Gastroesophageal sphincter (tissue), 4 donors: ENCODE measurements around the gene TEDDM1. TPM values are rescaled to one million over a fixed set of nuclear protein-coding genes. Genes with fewer than 3 reads are reported as not detected.

Source experiments
- ATAC-seq: fragments of 150-250 bp; one replicate; pipeline ENCODE4 v1.9.1; 2016; ENCODE audit warnings: mild to moderate bottlenecking, moderate library complexity
- H3K27ac ChIP-seq, 4 donors: fragments of 200-600 bp; sonication (generic) in 3 of 4; 1 replicate in 3 of 4; 2 replicates in 1 of 4; pipeline ENCODE4 v1.5.1; 2016 to 2019
- H3K27me3 ChIP-seq: fragments of 200-600 bp; sonication (generic); one replicate; pipeline ENCODE4 v1.5.1; 2019
- H3K36me3 ChIP-seq, 2 donors: fragments of 200-600 bp; sonication (generic); one replicate each; pipeline ENCODE4 v1.5.1; 2019; ENCODE audit warnings: control low read depth in 1 of 2
- H3K4me1 ChIP-seq, 3 donors: fragments of 200-600 bp; sonication (generic); 1 replicate in 2 of 3; 2 replicates in 1 of 3; pipeline ENCODE4 v1.5.1; 2016 to 2019; ENCODE audit warnings: control low read depth in 2 of 3
- H3K4me3 ChIP-seq, 2 donors: fragments of 200-600 bp; sonication (generic); one replicate each; pipeline ENCODE4 v1.5.1; 2019; ENCODE audit warnings: mild to moderate bottlenecking in 1 of 2, moderate library complexity in 1 of 2
- H3K9me3 ChIP-seq, 3 donors: fragments of 200-600 bp; sonication (generic); one replicate each; pipeline ENCODE4 v1.5.1; 2017 to 2019; ENCODE audit warnings: control low read depth in 2 of 3
- CTCF ChIP-seq, 4 experiments: fragments of 200-600 bp in 2 of 4; fragments of 450-650 bp in 2 of 4; sonication (generic) in 1 of 4; IDR thresholded peaks; one replicate each; pipeline ENCODE4 v1.5.1; 2017 to 2019; ENCODE audit warnings: antibody characterized with exemption in 4 of 4, mild to moderate bottlenecking in 2 of 4, moderate library complexity in 2 of 4
- EP300 ChIP-seq: sonication (generic); formaldehyde crosslinking; IDR thresholded peaks from one replicate; pipeline ENCODE4 v1.6.1; 2017; ENCODE audit warnings: antibody characterized with exemption, mild to moderate bottlenecking
- POLR2A ChIP-seq, 2 donors: fragments of 450-650 bp; IDR thresholded peaks; one replicate each; pipeline ENCODE4 v1.6.1; 2017; ENCODE audit warnings: antibody characterized with exemption in 2 of 2, mild to moderate bottlenecking in 2 of 2, moderate library complexity in 1 of 2
- POLR2AphosphoS5 ChIP-seq: sonication (generic); formaldehyde crosslinking; IDR thresholded peaks from one replicate; pipeline ENCODE4 v1.6.1; 2017; ENCODE audit warnings: antibody characterized with exemption
- WGBS, 2 donors: methylation state at CpG; one replicate each; pipeline ENCODE4 v1.1.5; 2018; ENCODE audit warnings: low coverage in 1 of 2; 5-methylcytosine and 5-hydroxymethylcytosine counted together
- total RNA-seq, 4 donors: library from RNA; depleted of rRNA; stranded (reverse); fragments of >200 nt; gene quantifications; one replicate each; pipeline ENCODE4 v1.1.0, GENCODE V29; 2016

Gene TEDDM1
- total RNA-seq, 4 donors from 2014 or later = not detected

GRCh38 chr1:182391362-182392049, 9.0 kb downstream of the TEDDM1 start, which contains the start of gene GLUL:
Gene GLUL (minus strand): TSS chr1:182391790. CDS start chr1:182388737, 3,053 bp downstream.
- no peaks in the 10 kb centered on the region for H3K27me3 ChIP-seq
- no peaks in the 10 kb centered on the region for H3K9me3 ChIP-seq
- H3K36me3 ChIP-seq = peaks cover 6 to 38% of the 10 kb centered on the region in 2 donors
- no peak for TF ChIP-seq EP300
- TF ChIP-seq POLR2A (IDR thresholded peaks at IDR 0.05) = peak; percentile 100
- peak; percentile 100 for TF ChIP-seq POLR2AphosphoS5
- peak in 3 of 4 experiments; percentile 10 to 40 (median 40) for TF ChIP-seq CTCF (IDR thresholded peaks at IDR 0.05)
- H3K4me1 ChIP-seq = peaks cover 3 to 55% (median 12%) of the 10 kb centered on the region in 3 donors
- H3K4me3 ChIP-seq = peak within 1 kb of the TSS; percentile 90 to 97
- peak within 1 kb of the TSS; percentile 90 to 100 (median 98) for H3K27ac ChIP-seq
- peak; percentile 94 for ATAC-seq
- 0% methylated on average over 2 of the region's 70 CpGs; no CpG with 5 or more reads in 1 of the 2 donors for WGBS, 2 donors

- H3K4me3 ChIP-seq = peak overlapping the region; percentile 90 to 97
- no peaks in the 10 kb centered on the region for H3K9me3 ChIP-seq
- TF ChIP-seq POLR2A (IDR thresholded peaks at IDR 0.05) = no peak
- no peak for TF ChIP-seq POLR2AphosphoS5
- TF ChIP-seq CTCF (IDR thresholded peaks at IDR 0.05) = peak in 1 of 4 experiments; percentile 49
- no peak for TF ChIP-seq EP300
- H3K27me3 ChIP-seq = no peaks in the 10 kb centered on the region
- peak; percentile 0 for ATAC-seq
- peak overlapping the region; percentile 90 to 100 (median 98) for H3K27ac ChIP-seq
- peaks cover 3 to 55% (median 13%) of the 10 kb centered on the region in 3 donors for H3K4me1 ChIP-seq
- peaks cover 6 to 43% of the 10 kb centered on the region in 2 donors for H3K36me3 ChIP-seq
- no CpG with 5 or more reads among the region's 35 CpGs for WGBS, 2 donors
These were observed 9.5 kb downstream of the TEDDM1 start for GRCh38 chr1:182391028-182391361.

- ATAC-seq = no peak
- H3K36me3 ChIP-seq = peaks cover 7 to 56% of the 10 kb centered on the region in 2 donors
- whole genome bisulfite sequencing, 2 donors = 0 to 4% methylated on average over 7 to 10 of the region's 13 CpGs
- H3K27me3 ChIP-seq = no peaks in the 10 kb centered on the region
- H3K4me3 ChIP-seq = peak overlapping the region; percentile 90 to 97
- peak overlapping the region; percentile 90 to 100 (median 98) for H3K27ac ChIP-seq
- peak; percentile 70 for TF ChIP-seq POLR2AphosphoS5
- peak; percentile 21 to 27 for TF ChIP-seq POLR2A (IDR thresholded peaks at IDR 0.05)
- TF ChIP-seq CTCF (IDR thresholded peaks at IDR 0.05) = no peak
- peaks cover 3 to 63% (median 12%) of the 10 kb centered on the region in 3 donors for H3K4me1 ChIP-seq
- no peaks in the 10 kb centered on the region for H3K9me3 ChIP-seq
These were observed 10.8 kb downstream of the TEDDM1 start for GRCh38 chr1:182389619-182390047.

GRCh38 chr1:182388392-182389134, 11.9 kb downstream of the TEDDM1 start:
- no peak for TF ChIP-seq CTCF (IDR thresholded peaks at IDR 0.05)
- no peak for TF ChIP-seq EP300
- TF ChIP-seq POLR2A (IDR thresholded peaks at IDR 0.05) = no peak
- TF ChIP-seq POLR2AphosphoS5 = peak; percentile 59
- WGBS, 2 donors = 0 to 49% methylated on average over 1 to 4 of the region's 5 CpGs
- no peak for ATAC-seq
- H3K4me1 ChIP-seq = peaks cover 3 to 67% (median 12%) of the 10 kb centered on the region in 3 donors
- H3K4me3 ChIP-seq = peak overlapping the region; percentile 90 to 97
- peak overlapping the region; percentile 90 to 100 (median 98) for H3K27ac ChIP-seq
- no peaks in the 10 kb centered on the region for H3K9me3 ChIP-seq
- peaks cover 14 to 67% of the 10 kb centered on the region in 2 donors for H3K36me3 ChIP-seq
- no peaks in the 10 kb centered on the region for H3K27me3 ChIP-seq
